NCI-H446 treated with DMSO at 0.1 percent for 48 hours (cell line): ENCODE data around the gene GRPEL2.

Experiments used
- DNase-seq: peaks from one replicate; lab custom pipeline; 2025; lab: John Stamatoyannopoulos, UW

Gene GRPEL2

DNA sequence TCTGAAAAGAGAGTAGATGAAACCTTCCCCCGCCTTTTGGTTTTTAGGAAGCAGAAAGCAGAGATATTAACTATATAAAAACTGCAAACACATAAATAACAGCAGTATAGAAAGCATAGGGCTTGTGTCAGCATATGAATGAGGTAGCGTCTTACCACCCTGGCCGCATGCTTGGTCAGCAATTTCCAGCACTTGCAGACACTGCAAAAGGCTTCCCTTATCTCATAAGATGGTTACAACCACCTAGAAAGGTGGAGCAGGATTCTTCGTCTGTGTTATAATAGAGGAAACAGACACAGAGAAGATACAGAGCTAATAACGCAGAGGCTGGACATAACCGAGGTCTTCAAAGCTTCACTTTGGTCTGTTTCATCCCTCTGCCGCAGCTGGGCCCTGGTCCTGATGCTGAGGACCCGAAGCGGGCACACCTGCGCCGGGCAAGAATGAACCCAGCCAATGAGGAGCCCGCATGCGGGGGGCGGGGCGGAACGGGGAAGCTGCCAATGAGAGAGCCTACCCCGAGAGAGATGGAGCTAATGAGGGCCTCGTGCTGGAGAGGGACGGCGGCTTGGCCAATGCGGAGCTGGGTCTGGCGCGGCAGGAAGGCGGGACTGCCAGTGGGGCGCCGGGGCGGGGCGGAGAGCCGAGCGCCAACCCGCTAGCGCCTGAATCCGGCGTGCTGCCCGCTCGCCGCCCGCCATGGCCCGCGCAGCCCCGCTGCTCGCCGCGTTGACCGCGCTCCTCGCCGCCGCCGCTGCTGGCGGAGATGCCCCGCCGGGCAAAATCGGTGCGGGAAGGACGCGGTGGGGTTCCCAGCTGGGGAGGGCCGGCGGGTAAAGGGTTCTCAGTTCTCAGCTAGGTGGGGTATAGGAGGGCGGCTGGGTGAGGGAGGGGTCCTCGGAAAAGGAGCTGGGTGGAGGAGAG, 12.3 kb downstream of the GRPEL2 start, which contains the start of gene PCYOX1L:
PCYOX1L (plus strand) TSS at position 677 of the 924 bp plus-strand sequence; CDS start at position 700, 23 bp downstream.
- peak; percentile 94 for DNase-seq

DNA sequence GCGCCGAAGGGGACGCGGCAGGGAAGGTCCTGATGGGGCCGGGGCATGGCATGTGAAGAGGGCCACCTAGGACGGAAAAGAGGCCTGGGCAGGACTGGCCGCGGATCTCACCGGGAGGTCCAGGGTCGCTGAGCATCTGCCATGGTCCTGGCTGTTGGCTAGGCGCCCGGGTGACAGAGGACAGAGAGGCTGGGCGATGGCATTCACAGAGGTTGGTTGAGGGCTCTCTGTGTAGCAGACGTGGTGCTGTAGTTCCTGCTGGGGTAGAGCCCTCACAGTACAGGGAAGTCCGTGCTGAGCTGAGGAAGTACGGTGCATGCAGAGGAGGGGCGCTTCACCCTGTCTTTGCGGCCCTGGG, 13.0 kb downstream of the GRPEL2 start:
- no peak for DNase-seq

DNA sequence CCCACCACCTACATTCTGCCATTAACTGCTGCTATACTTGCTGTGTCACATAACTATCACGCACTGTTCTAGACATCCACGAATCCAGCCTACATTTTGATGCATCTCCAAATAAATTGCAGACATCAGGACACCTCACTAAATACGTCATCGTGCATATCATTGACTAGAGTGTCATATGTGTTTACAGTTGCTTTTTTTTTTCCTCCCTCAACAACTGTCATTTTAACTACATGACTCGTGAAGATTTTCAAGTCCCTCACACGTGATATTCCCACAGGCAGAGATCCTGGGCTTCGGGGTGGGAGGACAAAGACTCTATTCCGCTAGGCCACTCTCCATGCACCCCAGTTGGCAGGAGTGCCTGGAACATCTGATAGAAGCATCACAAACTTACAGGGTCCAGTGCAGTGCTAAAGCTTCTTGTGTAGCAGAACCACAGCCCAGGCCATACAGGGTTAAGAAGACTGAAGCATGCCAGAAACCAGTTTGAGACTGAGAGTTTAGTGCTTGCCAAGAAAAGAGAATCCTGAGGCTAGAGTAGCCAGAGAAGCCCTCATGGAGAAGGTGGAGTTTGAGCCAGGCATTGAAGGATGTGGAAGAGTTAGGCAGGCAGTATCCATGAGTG, 13.7 kb downstream of the GRPEL2 start:
- no peak for DNase-seq

DNA sequence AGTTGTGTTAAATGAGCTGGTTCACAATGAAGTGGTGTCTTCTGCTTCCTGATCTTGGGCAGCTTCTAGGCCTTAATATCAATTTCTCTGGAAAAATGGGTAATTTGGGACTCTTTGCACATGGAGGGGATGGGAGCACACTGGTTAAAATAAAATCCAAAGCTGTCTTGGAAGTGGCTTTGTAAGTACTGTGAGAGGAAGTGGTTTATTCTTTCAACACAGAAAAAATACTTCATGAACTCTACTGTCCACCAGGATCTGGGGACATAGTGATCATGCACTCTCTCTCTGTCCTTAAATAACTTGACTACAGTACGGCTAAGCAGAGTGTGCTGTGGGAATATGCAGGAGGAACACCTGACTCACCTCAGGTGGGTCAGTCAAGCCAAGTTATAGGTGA, 15.0 kb downstream of the GRPEL2 start:
- DNase-seq, result no peak

DNA sequence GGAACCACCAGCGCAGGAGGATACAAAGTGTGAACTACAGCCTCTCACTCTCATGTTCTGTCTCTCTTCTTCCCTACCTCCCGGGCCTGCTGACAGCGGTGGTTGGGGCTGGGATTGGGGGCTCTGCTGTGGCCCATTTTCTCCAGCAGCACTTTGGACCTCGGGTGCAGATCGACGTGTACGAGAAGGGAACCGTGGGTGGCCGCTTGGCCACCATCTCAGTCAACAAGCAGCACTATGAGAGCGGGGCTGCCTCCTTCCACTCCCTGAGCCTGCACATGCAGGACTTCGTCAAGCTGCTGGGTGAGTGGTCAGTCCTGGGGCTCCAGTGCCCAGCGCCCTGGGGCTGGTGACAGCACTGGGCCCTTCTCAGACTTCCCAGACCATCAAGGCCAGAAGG, 17.2 kb downstream of the GRPEL2 start:
- DNase-seq, result no peak

DNA sequence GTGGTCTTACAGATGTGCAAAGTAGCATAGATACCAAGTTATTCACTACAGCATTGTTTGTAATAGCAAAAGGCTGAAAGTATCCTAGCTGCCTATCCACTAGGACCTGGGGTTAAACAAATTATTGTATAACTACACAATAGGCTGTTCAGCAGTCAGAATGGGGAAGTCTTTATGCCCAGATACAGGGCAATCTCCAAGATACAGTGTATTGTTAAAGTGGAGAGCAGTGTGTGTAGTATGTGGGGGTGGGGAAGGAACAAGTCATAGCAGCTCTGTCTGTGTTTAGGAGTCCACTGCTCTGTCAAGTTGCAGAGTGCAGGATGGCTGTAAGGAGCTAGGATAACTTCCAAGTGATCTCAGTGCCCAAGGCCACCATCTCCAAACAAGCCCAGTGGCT, 18.1 kb downstream of the GRPEL2 start:
- DNase-seq, result no peak

DNA sequence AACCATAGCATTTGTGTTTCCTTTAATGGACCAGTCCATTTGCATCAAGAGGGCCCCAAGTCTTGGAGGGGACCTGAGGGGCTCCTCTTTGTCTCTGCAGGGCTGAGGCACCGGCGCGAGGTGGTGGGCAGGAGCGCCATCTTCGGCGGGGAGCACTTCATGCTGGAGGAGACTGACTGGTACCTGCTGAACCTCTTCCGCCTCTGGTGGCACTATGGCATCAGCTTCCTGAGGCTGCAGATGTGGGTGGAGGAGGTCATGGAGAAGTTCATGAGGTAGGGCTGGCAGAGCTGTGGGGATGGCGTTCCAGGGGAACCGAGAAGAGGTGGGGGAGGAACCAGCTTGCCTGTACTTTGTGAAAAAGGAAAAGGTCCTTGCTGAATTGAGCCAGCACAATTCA, 18.6 kb downstream of the GRPEL2 start:
- DNase-seq, result no peak

DNA sequence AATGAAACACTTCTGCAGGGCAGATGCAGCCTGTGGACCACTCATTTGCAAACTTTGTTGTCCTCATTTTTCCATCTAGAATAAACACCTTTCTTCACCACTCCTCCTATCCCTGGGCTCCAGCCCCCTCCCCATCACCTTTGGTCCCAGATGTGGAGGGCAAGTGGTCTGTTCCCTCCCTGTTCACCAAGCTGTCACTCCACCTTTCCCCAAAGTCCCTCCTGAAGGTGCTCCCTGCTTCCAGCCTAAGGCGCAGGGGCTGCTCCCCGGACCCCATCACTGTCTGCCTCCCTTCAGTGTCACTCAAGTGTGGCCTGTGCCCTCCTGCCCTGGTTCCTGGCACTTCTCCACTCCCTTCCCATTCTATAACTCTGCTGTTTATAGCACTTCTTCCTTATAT, 19.4 kb downstream of the GRPEL2 start:
- no peak for DNase-seq

DNA sequence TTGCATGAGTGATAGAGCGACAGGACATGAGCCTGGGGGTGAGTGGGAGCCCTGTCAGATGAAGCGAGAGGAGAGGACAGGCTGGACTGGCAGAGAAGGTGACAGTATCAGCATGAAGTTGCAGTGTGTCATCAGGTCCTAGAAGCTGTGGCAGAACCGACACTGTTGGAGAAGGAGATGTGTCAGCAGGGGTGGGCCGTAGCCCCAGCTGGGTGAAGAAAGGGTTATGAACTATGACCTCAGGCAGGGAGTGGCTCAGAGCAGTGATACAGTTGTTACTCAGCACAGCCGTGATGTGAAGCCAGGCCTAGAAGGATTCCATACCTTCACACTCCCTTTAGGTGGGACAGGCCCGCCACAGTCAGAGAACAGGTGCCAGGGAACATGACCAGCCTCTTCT, 20.1 kb downstream of the GRPEL2 start:
- DNase-seq, result no peak

DNA sequence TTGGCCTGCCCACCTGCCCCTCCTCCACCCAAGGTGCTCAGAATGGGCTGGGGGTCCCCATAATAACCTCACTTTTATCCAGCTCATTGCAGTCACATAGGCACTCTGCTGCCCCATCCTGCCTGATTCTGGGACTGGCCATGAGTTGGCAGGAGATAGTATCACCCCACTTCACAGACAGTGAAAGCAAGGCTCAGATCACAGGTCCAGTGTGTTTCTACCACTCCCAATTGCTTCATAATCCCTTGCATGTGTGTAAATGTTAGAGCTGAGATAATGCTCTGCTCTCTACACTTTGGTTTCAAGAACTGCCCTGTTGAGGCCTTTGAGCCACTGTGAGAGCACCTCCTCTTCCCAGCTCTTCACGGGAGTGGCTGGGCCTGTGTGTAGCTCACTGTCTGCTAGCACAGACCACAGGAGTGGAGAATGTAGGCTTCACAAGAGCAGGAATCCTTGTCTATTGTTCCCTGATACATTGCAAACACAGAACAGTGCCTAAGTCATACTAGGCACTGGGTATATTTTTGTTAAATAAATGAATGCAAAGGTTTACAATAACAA, 20.9 kb downstream of the GRPEL2 start:
- DNase-seq, result no peak

DNA sequence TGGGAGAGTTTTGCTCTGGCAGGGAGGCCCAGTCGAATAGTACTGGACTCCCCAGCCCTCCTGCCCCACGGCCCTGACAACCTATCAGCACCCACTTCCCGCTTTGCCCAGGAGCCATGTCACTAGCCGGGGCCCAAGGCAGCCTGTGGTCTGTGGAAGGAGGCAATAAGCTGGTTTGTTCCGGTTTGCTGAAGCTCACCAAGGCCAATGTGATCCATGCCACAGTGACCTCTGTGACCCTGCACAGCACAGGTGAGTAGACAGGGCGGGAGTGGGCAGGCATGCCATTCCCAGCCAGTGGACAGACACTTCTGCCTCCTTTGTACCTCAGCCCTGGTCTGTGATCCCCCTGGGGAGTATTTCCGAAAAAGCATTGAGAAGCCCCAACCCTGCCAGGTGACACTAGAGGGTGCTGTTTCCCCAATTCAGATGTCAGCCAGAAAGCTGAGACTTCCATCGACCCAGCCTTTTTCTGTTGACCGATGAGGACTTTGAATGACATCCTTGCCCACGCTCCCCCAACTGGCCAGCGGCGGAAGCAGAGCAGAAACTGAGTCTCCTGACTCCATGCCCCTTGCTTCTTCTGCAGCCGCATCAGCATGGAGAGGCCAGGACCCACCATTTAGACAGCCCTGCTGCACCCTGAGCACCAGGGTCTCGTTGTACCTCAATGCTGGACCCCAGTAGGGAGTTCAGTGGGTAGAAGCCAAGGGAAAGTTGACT, 22.1 kb downstream of the GRPEL2 start:
- no peak for DNase-seq

DNA sequence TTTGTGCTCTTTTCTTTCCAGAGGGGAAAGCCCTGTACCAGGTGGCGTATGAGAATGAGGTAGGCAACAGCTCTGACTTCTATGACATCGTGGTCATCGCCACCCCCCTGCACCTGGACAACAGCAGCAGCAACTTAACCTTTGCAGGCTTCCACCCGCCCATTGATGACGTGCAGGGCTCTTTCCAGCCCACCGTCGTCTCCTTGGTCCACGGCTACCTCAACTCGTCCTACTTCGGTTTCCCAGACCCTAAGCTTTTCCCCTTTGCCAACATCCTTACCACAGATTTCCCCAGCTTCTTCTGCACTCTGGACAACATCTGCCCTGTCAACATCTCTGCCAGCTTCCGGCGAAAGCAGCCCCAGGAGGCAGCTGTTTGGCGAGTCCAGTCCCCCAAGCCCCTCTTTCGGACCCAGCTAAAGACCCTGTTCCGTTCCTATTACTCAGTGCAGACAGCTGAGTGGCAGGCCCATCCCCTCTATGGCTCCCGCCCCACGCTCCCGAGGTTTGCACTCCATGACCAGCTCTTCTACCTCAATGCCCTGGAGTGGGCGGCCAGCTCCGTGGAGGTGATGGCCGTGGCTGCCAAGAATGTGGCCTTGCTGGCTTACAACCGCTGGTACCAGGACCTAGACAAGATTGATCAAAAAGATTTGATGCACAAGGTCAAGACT, 22.8 kb downstream of the GRPEL2 start:
- DNase-seq, result no peak

DNA sequence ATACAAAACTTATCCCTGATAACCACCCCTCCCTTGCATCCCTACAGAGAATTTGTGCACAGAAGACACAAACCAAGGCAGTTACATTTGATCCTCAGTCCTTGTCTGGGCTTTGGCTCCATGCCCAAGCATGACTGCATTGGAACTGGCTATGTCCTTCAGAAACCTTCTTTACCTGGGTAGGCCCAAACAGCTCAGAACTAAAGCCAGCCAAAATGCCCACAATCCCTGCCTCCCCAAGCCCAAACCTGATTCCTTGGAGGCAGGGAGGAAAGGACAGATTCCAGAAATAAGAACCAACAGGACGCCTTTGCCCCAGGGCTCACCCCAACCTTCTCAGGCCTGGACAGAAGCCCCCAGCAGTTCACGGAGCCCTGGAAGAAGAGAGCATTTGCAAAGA, 25.6 kb downstream of the GRPEL2 start:
- no peak for DNase-seq

DNA sequence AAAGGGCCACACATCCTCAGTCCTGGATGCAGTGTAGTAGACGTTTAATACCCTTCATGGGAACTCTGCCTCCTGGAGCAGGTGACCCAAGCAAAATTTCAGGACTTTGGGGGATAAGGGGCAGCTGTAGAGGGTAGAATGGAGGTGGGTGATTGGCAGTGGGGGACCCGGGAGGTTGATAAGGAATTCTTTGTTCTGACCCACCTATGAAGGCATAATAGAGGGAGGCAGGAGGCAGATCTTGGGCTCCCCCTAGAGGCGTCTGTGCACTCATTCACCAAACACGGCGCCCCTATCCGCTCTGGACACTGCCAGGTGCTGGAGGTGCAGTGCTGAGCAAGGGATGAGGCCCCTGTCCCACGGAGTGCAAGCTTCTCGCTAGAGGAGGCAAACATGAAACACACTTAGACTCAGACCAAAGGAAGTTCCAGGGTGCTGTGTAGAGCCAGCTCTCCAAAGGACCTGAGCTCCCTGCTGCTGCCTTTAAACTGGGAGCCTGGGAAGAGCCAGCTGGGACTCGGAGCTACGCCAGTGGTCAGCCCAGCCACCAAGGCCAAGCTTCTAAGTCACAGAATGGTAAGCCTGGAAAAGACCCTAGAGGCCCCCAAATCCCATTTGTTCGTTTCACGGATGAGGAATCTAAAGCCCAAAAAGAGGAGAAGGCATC, 26.1 kb downstream of the GRPEL2 start:
- DNase-seq, result no peak

DNA sequence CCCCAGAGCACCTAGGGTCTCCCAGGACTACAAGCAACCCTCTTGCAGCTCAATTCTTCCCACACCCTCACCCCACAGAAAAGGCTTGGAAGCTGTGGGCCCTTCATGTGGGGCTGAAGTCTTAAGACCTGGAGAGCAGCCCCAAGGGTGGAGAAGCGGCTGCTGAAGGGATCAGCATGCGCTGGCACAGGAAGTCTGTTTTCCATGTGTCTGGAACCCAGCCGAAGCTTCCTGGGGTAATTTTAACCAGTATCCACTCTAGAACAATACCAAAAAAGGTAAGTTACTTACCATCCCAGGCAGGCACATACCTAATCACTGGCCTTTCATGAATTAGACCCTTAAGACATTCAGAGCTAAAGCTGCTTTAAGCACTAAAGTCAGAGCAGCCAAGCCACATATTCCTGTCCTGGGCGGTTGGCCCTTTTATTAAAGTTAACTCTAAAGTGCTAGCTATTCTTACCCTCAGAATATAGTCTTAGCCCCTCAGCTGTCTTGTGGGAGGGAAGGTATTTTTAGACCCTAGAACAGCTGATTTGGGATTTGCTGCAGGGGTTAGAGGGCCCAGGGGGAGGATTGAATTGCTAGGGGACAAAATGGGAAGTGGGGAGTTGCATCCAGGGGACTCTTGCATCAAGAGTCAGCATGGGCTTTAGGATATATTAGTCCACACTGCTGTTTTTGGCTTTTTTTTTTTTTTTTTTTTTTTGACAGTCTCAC, 26.9 kb downstream of the GRPEL2 start:
- DNase-seq, result no peak

DNA sequence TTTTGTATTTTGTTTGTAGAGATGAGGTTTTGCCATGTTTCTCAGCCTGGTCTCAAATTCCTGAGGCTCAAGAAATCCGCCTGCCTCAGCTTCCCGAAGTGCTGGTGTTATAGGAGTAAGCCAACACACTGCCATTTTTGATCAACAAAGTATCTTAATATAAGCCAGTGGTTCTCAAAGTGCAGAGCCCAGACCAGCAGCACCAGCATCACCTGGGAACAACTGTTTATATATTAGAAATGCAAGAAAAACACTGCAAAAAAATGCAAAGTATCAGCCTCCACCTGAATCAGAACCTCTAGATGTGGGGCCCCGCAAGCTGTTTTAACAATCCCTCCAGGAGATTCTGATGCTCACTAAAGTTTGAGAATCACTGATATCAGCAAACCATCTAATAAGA, 27.6 kb downstream of the GRPEL2 start:
- no peak for DNase-seq

DNA sequence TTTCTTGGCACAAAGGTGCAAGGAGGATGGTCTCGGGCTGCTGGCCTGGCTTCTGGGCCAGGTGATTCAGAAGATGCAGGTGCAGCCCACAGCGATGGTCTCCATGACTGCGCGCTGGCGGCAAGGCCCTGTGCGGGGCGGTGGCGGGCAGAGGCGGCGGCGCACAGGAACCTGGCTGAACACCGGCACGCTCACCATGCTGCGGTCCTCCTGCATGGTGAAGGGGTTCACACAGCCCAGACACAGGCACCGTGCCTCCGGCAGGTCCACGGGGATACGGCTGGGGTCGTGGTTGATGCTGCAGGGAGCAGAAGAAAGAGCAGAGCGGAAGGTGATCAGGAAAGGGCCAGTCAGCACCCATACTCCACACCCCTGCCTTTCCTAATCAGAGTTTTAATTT, 29.0 kb downstream of the GRPEL2 start:
- no peak for DNase-seq

DNA sequence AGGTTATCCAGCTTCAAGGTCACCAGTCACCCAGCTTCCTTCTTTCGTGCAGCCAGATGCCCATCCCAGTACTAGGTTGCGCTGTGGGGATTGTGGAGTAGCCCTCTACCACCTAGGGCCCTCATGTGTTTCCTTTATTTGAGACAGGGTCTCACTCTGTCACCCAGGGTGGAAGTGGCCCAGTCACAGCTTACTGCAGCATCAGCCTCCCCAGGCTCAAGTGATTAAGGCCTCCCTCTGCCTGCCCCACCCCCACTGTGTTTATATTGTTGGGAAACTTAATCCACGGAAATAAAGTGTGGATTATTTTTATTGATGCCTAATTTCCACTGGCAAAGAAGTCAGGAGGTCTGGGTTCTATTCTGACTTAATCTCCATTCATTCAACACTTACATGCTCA, 29.5 kb downstream of the GRPEL2 start:
- DNase-seq, result no peak

DNA sequence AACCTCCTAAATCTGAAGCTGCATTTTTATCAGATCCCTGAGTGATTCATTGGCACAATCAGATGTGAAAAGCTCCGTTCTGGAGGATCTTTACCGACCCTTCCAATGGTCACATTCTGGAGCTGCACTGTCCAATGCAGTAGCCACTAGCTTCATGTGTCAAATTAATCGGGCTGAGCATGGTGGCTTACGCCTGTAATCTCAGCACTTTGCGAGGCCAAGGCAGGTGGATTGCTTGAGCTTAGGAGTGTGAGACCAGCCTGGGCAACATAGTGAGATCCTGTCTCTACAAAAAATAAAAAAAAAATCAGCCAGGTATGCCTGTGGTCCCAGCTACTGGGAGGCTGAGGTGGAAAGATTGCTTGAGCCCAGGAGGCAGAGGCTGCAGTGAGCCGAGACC, 30.1 kb downstream of the GRPEL2 start:
- no peak for DNase-seq

DNA sequence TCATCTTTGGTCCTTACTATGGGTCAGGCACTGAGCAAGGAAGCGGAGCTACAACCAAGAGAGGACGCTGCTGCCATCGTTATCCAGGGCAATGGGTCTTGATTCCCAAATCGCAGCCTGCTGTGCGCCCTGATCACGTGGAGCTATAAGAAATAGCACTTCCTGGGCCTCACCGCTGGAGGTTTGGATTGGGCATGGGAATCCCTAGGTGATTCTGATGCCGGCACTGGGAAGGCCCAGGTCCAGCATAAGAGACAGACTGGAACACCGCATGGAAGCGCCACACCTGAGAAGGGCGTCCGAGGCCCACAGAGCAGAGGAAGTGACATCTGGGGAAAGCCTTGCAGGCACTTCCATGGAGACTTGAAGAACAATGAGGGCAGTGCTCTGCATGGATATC, 30.8 kb downstream of the GRPEL2 start:
- DNase-seq, result no peak
